Measurements from ENCODE around the gene GPR132.

DNA sequence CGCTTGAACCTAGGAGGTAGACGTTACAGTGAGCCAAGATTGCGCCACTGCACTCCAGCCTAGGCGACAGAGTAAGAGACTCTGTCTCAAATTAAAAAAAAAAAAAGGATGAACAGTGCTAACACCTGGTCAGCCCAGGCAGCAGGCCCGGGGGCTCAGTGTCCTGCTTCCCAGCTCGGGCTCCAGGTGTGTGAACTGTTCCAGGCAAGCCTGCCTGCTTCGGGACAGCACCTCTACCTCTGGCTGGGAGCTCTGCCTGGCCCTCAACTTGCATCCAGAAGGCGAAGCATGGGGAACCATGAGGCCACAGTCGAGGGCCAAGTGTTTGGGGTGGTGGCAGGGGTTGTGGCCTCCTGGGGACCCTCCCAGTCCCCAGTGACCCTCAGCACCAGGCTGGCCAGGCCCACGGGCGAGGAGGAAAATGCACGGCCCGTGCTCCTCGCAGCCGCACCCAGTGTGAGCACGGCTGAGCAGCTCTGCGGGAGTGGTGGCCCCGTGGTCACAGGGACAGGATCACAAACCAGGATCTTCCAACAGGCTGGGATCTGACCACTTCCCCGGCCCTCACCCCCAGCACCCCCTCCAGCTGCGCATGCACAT, 59.8 kb downstream of the GPR132 start:
- TF ChIP-seq POLR2A (IDR thresholded peaks at IDR 0.05; ENCODE audit: low read length) (no peak), EP300 (IDR thresholded peaks at IDR 0.05) (no peak), CTCF (IDR thresholded peaks at IDR 0.05) (no peak), RNF2 (IDR thresholded peaks at IDR 0.05; ENCODE audit: borderline replicate concordance, low read depth) (no peak), CHD2 (IDR thresholded peaks at IDR 0.05; ENCODE audit: low read length, partially characterized antibody) (no peak), HEYL (CRISPR knock-in tag; IDR thresholded peaks at IDR 0.05) (no peak), KDM1A (IDR thresholded peaks at IDR 0.05; ENCODE audit: low read depth) (no peak), BHLHE40 (IDR thresholded peaks at IDR 0.05; ENCODE audit: low read depth, low read length) (no peak)
- TF ChIP-seq, protein P1, sequence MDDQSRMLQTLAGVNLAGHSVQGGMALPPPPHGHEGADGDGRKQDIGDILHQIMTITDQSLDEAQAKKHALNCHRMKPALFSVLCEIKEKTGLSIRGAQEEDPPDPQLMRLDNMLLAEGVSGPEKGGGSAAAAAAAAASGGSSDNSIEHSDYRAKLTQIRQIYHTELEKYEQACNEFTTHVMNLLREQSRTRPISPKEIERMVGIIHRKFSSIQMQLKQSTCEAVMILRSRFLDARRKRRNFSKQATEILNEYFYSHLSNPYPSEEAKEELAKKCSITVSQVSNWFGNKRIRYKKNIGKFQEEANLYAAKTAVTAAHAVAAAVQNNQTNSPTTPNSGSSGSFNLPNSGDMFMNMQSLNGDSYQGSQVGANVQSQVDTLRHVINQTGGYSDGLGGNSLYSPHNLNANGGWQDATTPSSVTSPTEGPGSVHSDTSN (IDR thresholded peaks at IDR 0.05): no peak
- TF ChIP-seq, protein P2, sequence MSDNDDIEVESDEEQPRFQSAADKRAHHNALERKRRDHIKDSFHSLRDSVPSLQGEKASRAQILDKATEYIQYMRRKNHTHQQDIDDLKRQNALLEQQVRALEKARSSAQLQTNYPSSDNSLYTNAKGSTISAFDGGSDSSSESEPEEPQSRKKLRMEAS (IDR thresholded peaks at IDR 0.05): no peak

All from A549 (cell line).